ENCODE measurements around the gene CDC42.

CDC42 gene

DNA sequence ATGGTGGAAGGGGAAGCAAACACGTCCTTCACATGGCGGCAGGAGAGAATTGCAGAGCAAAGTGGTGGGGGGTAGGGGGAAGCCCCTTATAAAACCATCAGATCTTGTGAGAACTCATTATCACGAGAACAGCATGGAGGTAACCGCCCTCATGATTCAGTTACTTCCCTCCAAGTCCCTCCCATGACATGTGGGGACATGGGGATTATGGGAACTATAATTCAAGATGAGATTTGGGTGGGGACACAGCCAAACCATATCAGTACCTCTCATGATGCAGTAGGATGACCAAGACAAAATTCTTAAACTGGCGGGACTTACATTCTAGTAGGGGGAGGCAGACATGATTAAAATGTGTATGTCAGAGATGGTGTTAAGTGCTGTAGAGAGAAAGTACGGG is 51.6 kb downstream of the CDC42 start:
- no peak overlapping the region for H3K4me3 ChIP-seq (ENCODE audit: low read length)
- TF ChIP-seq CTCF (conservative IDR thresholded peaks at IDR 0.05; ENCODE audit: low read depth, low read length): no peak
- DNase-seq (ENCODE audit: low read depth): no peak

DNA sequence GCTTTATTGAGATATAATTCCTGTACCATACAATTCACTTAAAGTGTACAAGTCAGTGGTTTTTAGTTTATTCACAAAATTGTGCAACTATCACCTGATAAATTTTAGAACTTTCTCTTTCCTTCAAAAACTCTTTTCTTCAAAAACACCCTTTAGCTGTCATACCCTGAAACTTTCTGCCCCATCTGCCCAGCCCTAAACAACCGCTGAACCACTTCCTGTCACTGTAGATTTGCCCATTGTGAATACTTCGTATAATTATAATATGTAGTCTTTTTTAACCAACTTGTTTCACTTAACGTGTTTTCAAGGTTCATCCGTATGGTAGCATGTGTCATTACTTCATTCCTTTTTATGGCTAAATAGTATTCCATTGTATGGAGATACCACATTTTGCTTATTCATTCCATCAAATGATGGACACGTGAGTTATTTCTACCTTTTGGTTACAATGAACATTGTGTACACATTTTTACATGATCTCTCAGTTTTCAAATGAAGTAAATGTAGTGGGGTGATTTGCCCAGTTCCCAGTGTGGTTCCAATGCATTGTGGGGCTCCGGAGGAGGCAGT is 52.4 kb downstream of the CDC42 start:
- DNase-seq (ENCODE audit: low read depth): no peak
- no peak overlapping the region for H3K4me3 ChIP-seq (ENCODE audit: low read length)
- TF ChIP-seq CTCF (conservative IDR thresholded peaks at IDR 0.05; ENCODE audit: low read depth, low read length): no peak

GRCh38 chr1:22105611-22106207 is 53.2 kb downstream of the CDC42 start:
- TF ChIP-seq CTCF (conservative IDR thresholded peaks at IDR 0.05; ENCODE audit: low read depth, low read length): peak; percentile 86
- DNase-seq (ENCODE audit: low read depth): no peak
- H3K4me3 ChIP-seq (ENCODE audit: low read length): no peak overlapping the region

DNA sequence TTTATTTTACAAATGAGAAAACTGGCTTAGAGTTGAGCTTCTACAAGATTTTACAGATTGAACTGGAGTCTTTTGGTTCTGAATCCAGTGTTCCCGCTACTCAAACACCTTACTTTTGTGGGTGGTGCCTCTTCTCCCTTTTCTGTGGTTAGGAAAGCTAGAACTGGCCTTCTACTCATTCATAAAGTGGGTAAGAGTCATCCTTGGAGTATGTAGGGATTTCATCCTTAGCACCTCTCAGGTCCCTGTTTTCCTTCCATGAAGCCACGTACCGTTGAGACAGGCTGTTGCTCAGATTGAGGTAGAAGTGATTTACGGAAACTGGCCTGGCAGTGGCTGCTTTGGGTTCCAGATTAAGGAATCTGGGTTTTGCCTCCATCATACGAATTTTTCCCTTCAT is 54.6 kb downstream of the CDC42 start:
- no peak for DNase-seq (ENCODE audit: low read depth)
- H3K4me3 ChIP-seq (ENCODE audit: low read length): no peak overlapping the region
- no peak for TF ChIP-seq CTCF (conservative IDR thresholded peaks at IDR 0.05; ENCODE audit: low read depth, low read length)

- TF ChIP-seq CTCF (conservative IDR thresholded peaks at IDR 0.05; ENCODE audit: low read depth, low read length): no peak
- H3K4me3 ChIP-seq (ENCODE audit: low read length): no peak overlapping the region
- DNase-seq (ENCODE audit: low read depth): no peak
Observed at GRCh38 chr1:22108339-22109105, 56.0 kb downstream of the CDC42 start.

- no peak for TF ChIP-seq CTCF (conservative IDR thresholded peaks at IDR 0.05; ENCODE audit: low read depth, low read length)
- H3K4me3 ChIP-seq (ENCODE audit: low read length): no peak overlapping the region
- DNase-seq (ENCODE audit: low read depth): no peak
Observed at GRCh38 chr1:22110016-22110415, 57.5 kb downstream of the CDC42 start.

DNA sequence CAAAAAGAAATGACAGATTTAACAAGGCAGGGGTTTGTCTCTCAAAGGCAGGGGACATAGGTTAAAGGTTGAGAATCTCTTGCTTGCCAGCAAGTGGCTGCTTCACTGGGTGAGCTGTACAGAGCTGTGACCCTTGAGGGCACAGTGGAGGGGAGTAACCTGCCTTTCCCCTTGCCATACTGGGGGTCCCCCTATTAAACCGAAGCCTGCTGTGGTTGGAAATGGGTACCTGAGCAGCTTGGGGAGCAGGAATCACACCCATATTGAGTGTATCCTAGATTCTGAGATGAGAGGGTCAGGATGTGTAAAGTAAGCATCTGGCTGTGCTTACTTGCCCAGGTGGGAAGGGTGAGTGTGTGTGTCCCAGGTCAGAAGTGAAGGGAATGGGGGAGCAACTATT is 58.6 kb downstream of the CDC42 start:
- TF ChIP-seq CTCF (conservative IDR thresholded peaks at IDR 0.05; ENCODE audit: low read depth, low read length): no peak
- no peak for DNase-seq (ENCODE audit: low read depth)

More for the DNA sequence above, 58.6 kb downstream of the CDC42 start:
- no peak overlapping the region for H3K4me3 ChIP-seq (ENCODE audit: low read length)

Measured in retinal pigment epithelial cell (primary cell).